Retinal pigment epithelial cell (primary cell): ENCODE results near the gene FAF1.

Experiments used
- DNase-seq: peaks from one replicate; pipeline ENCODE4 v3.0.0-alpha.2; 2010; ENCODE audit warnings: low read depth
- H3K4me3 ChIP-seq: 2 replicates; pipeline ENCODE4 v1.5.1; 2011; ENCODE audit warnings: mild to moderate bottlenecking, low read length, control low read depth, moderate library complexity
- CTCF ChIP-seq: conservative IDR thresholded peaks from 2 replicates; pipeline ENCODE4 v1.5.1; 2011; ENCODE audit warnings: low read depth, low read length, control low read depth, inconsistent platforms

FAF1 gene

GRCh38 chr1:50481142-50481736 is 478.8 kb downstream of the FAF1 start:
- no peak for TF ChIP-seq CTCF
- H3K4me3 ChIP-seq: no peak overlapping the region
- no peak for DNase-seq

GRCh38 chr1:50476800-50477199 is 483.3 kb downstream of the FAF1 start:
- no peak for DNase-seq
- no peak for TF ChIP-seq CTCF

DNA sequence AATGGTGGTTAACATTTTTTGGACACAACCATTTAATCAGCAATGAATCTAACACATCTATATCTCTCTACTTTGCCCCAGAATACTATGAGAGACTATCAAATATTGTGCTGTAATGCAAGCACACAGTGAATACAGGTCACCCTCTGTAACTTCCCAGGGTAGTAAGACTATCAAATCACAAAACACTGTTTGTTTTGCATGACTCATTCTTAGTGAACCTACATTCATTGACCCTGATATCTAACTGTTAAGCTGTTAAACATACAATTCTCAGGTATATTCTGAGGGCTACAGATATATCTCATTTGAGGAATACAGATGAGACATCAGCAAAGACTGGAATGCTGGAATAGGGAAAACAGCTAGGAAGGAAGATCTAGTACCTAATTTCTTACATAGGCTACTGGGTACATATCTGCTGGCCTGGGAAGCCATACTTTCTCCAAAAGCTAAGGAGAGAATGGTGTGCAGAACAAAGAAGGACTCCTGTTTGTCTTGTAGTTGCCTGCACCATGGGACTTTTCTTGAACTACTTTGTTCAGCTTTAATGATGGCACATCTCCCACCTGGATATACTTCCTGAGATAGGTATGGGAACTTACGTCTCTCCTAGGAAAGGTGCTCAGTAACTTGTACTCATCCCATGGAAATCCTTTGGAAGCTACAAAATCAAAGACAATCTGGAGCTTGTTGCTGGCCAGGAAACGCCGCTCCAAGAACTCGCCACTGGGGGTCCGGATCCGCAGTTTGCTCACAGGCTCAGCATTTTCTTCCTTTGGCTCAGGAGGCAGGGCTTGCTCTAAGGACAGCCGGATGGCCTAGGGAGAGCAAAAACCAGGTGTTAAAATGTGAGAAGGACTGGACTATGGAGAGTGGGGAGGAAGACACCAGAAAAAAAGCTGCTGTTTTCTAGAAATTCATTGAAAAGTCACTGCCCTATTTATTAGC is 484.9 kb downstream of the FAF1 start:
- no peak overlapping the region for H3K4me3 ChIP-seq
- DNase-seq: peak; percentile 5
- TF ChIP-seq CTCF: no peak

More at GRCh38 chr1:50476800-50477199, 483.3 kb downstream of the FAF1 start:
- H3K4me3 ChIP-seq: no peak overlapping the region

- TF ChIP-seq CTCF: no peak
- H3K4me3 ChIP-seq: no peak overlapping the region
- DNase-seq: no peak
These were observed 486.6 kb downstream of the FAF1 start for GRCh38 chr1:50473513-50473912.

DNA sequence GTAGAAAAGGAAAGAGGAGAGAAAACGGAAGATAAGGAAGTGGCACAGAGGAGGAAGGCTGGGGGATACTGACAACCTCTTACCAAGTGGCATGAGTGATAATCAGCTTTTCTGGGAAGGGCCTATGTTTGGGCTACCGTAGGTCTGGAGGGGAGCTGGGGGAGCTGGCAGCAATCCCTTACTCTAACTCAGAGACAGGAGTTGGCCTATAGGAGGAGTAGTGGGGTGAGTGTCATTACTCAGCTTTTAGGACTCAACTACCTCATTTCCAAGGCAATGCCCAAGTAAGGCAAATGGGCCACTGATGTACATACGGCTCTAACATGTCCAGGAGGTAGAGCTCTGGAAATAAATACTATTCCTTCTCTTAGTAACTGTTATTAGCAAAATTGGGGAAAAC is 488.1 kb downstream of the FAF1 start:
- no peak overlapping the region for H3K4me3 ChIP-seq
- no peak for DNase-seq
- no peak for TF ChIP-seq CTCF

GRCh38 chr1:50462964-50463363 is 497.1 kb downstream of the FAF1 start:
- H3K4me3 ChIP-seq: no peak overlapping the region
- TF ChIP-seq CTCF: no peak
- DNase-seq: no peak
